GM10266 (cell line): ENCODE data around the gene PCSK5.
"Not testable (repeated sequence)": the region's sequence is repeated elsewhere in the genome, so short reads cannot be mapped to it uniquely, and the experiment has no call there.

Experiments used
- DNase-seq: peaks from one replicate; pipeline ENCODE4 v3.0.0; 2012; ENCODE audit errors: extremely low spot score
- CTCF ChIP-seq: IDR thresholded peaks from 2 replicates; pipeline ENCODE4 v1.5.1; 2012; ENCODE audit warnings: mild to moderate bottlenecking, low read depth; ENCODE audit not compliant: control insufficient read depth, insufficient read depth; ENCODE audit errors: missing control alignments

PCSK5 gene

GRCh38 chr9:76044266-76044819 is 153.9 kb downstream of the PCSK5 start:
- DNase-seq: no peak
- no peak for TF ChIP-seq CTCF

- no peak for DNase-seq
- no peak for TF ChIP-seq CTCF
Observed at GRCh38 chr9:76045221-76045620, 154.7 kb downstream of the PCSK5 start.

GRCh38 chr9:76049341-76049740 is 158.9 kb downstream of the PCSK5 start:
- no peak for TF ChIP-seq CTCF

GRCh38 chr9:76067696-76068095 is 177.2 kb downstream of the PCSK5 start:
- no peak for TF ChIP-seq CTCF

More at GRCh38 chr9:76049341-76049740, 158.9 kb downstream of the PCSK5 start:
- DNase-seq: no peak

GRCh38 chr9:76077537-76077936 is 187.1 kb downstream of the PCSK5 start:
- TF ChIP-seq CTCF: no peak
- DNase-seq: no peak

More at GRCh38 chr9:76067696-76068095, 177.2 kb downstream of the PCSK5 start:
- DNase-seq: no peak

- DNase-seq: not testable (repeated sequence)
Observed at GRCh38 chr9:76081281-76081680, 190.8 kb downstream of the PCSK5 start.

GRCh38 chr9:76082057-76082456 is 191.6 kb downstream of the PCSK5 start:
- DNase-seq: no peak
- TF ChIP-seq CTCF: no peak

- TF ChIP-seq CTCF: no peak
- no peak for DNase-seq
Observed at GRCh38 chr9:76085596-76085995, 195.1 kb downstream of the PCSK5 start.
